HEK293 (cell line): ENCODE results near the gene NBPF4.
"Not testable (repeated sequence)": the region's sequence is repeated elsewhere in the genome, so short reads cannot be mapped to it uniquely, and the experiment has no call there.

Source experiments
- CTCF ChIA-PET: fragments of 350-600 bp; formaldehyde crosslinking; extraction: SDS; loops from one replicate; lab custom pipeline; 2021; ENCODE audit warnings: antibody characterized with exemption; lab: Yijun Ruan, JAX
- POLR2A ChIA-PET: fragments of 300-600 bp; formaldehyde crosslinking; extraction: SDS; loops from one replicate; lab custom pipeline; 2020; ENCODE audit warnings: antibody characterized with exemption, inconsistent platforms; lab: Yijun Ruan, JAX
- H3K27ac ChIP-seq: fragments of 200-500 bp; sonication (Bioruptor generic); 2 replicates; pipeline ENCODE4 v1.5.1; 2014; ENCODE audit warnings: low read depth, low read length, control low read depth, inconsistent platforms; ENCODE audit errors: extremely low read depth
- H3K36me3 ChIP-seq, 2 experiments: fragments of 200-500 bp in 1 of 2; sonication (Bioruptor generic) in 1 of 2; 1 replicate in 1 of 2; 2 replicates in 1 of 2; pipeline ENCODE4 v1.5.1; 2014 to 2017; ENCODE audit warnings: inconsistent platforms in 2 of 2, low read length in 2 of 2; ENCODE audit not compliant: control insufficient read depth in 2 of 2, insufficient read depth in 1 of 2
- H3K4me1 ChIP-seq: fragments of 200-500 bp; sonication (Bioruptor generic); 2 replicates; pipeline ENCODE4 v1.5.1; 2014; ENCODE audit warnings: mild to moderate bottlenecking, low read length, inconsistent platforms; ENCODE audit not compliant: control insufficient read depth, insufficient read depth
- H3K4me3 ChIP-seq: 2 replicates; pipeline ENCODE4 v1.5.1; 2011; ENCODE audit warnings: low read depth, mild to moderate bottlenecking, control low read depth, low read length, moderate library complexity
- H3K9me3 ChIP-seq: fragments of 200-500 bp; sonication (Bioruptor generic); 2 replicates; pipeline ENCODE4 v1.5.1; 2014; ENCODE audit warnings: low read depth, low read length, inconsistent platforms; ENCODE audit not compliant: control insufficient read depth, insufficient read depth
- PRDM10 ChIP-seq: fragments of 450-650 bp; formaldehyde crosslinking; IDR thresholded peaks from 2 replicates; pipeline ENCODE4 v1.5.1; 2016; ENCODE audit warnings: missing biosample characterization, missing genetic modification characterization

The NBPF4 gene

GRCh38 chr1:108232183-108232582, 11.7 kb downstream of the NBPF4 start:
- H3K27ac ChIP-seq, H3K4me3 ChIP-seq, POLR2A ChIA-PET, CTCF ChIA-PET, H3K9me3 ChIP-seq, H3K36me3 ChIP-seq, H3K4me1 ChIP-seq: not testable (repeated sequence)

DNA sequence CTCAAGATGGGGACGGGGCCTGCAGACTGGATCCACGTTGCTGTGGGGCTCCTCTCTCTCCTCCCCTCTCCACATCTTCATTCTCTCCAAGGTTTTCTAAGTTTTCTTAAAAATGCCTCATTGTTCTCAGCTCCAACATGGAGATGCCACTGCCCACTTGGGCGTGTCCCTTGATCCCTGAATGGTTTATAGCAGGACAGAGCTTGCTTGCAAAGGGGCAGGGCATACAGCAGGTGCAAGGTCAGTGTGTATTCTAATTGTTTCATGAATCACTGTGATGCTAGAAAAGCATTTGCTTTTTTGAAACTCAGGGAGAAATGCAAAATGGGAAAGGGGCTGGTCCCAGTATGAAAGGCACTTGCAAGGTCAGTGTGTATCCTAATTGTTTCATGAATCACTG, 13.9 kb downstream of the NBPF4 start:
- H3K4me3 ChIP-seq, POLR2A ChIA-PET, H3K9me3 ChIP-seq, H3K36me3 ChIP-seq, H3K4me1 ChIP-seq, H3K27ac ChIP-seq, CTCF ChIA-PET: not testable (repeated sequence)

- H3K27ac ChIP-seq, POLR2A ChIA-PET, CTCF ChIA-PET, H3K36me3 ChIP-seq, H3K4me1 ChIP-seq, H3K4me3 ChIP-seq, H3K9me3 ChIP-seq: not testable (repeated sequence)
These were observed 16.1 kb downstream of the NBPF4 start for GRCh38 chr1:108227772-108228171.

DNA sequence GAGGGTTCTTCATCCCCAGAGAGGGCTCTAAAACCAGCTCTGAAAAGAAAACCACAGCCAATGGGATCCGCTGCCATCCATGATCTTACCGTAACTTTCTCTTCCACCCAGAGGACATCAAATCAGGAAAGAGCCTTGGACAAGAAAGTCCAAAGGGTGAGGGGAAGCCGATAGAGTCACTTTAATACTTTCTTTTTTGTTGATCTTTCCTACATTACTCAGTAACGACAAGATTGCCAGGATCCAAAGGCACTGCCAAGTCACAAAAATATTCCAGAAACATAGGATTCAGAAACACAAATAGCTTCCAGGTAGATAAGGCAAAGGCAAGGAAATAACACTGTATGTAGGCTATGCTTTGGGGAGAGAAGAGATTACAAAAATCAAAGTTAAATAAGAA, 17.0 kb downstream of the NBPF4 start:
- CTCF ChIA-PET, H3K9me3 ChIP-seq, H3K4me1 ChIP-seq, POLR2A ChIA-PET, H3K36me3 ChIP-seq, H3K4me3 ChIP-seq, H3K27ac ChIP-seq: not testable (repeated sequence)

- H3K4me3 ChIP-seq, POLR2A ChIA-PET, H3K27ac ChIP-seq, H3K9me3 ChIP-seq, H3K36me3 ChIP-seq, H3K4me1 ChIP-seq, CTCF ChIA-PET: not testable (repeated sequence)
These were observed 20.6 kb downstream of the NBPF4 start for GRCh38 chr1:108223226-108223625.

DNA sequence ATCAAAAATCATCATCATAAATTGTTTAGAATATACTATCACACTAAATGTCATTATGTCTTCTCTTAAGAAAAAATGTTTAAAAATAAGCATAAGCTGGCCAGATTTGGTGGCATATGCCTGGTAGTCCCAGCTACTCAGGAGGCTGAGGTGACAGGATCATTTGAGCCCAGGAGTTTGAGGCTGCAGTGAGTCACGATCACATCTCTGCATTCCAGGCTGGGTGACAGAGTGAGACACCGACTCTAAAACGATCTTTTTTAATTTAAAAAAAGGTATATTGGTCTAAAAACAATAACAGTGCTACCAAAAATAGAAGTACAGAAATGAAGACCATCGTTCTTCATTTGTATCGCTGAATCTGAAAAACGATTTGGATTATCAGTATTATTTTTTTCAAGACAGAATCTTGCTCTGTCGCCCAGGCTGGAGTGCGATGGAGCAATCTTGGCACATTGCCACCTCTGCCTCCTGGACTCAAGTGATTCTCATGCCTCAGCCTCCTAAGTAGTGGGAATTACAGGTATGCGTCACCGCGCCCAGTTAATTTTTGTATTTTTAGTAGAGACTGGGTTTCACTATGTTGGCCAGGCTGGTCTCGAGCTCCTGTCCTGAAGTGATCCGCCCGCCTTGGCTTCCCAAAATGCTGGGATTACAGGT, 26.2 kb downstream of the NBPF4 start:
- H3K9me3 ChIP-seq, POLR2A ChIA-PET, H3K4me1 ChIP-seq, H3K4me3 ChIP-seq, H3K36me3 ChIP-seq, H3K27ac ChIP-seq, CTCF ChIA-PET: not testable (repeated sequence)
- TF ChIP-seq PRDM10 (tag by site-specific recombination): 0 out of 2 replicates have a peak, but pooled peaks have one; percentile 21
- TF ChIP-seq, all 188 proteins: peak for 1; not testable (repeated sequence) for 187

DNA sequence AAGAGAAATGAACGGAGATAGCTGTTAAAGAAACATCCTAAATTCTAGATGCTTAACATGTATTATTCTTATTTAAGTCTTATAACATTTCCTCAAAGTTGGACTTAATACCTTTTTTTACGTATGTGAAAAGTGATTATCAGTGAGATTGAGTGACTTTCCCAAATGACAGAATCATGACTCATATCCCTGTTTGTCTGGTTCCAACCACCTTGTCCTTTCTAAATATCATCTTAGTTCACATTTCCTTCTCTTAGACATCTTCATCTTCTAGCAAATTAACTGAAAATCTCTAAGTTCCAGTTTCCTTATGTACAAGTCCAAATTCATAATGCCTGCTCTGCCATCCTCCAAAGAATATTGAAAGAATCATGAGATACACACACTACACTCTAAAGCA, 26.9 kb downstream of the NBPF4 start:
- CTCF ChIA-PET, H3K9me3 ChIP-seq, H3K27ac ChIP-seq, H3K4me1 ChIP-seq, H3K4me3 ChIP-seq, H3K36me3 ChIP-seq: not testable (repeated sequence)
- POLR2A ChIA-PET: interaction anchor here (0.7 kb wide), 1 partner anchor 16 kb away, joined by 3 read pairs; the partner anchor contains the start of gene SLC25A24

DNA sequence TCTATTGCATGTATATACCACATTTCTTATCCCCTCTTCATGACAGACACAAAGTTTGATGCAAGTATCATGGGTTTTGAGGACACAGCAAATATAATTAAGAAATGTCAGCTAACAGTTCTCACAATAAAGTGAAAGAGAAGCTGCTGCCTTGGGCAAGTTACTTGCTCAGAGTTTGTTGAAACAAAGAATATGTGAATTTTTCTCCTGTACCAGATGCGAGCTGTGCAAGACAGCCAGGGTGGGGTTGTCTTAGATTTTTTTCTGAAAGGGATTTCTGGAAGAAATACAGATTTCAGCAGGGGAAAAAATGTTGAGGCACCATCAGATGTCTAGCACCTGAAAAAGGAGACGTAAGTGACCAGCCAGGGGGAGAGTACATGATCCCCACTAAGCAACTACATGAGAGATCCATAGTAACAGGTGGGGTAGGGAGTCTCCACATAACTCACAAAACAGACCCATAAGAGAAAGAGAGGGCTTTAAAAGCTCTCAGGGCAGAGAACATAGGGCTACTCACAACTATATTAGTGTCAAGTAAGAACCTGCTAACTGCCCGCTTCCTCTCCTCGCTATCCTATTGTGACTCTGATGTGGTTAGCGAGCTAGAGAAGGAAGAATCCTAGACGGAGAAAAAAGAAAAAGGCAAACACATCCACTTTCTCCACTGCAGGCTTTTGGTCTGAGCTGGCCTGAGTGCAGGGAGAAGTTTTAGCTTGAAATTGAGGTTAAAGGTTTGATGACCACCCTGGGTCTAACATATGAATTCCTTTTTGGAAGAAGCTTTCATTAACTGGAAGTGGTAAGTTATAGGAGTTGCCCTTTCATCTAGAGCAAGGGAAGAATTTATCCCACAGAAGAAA, 27.6 kb downstream of the NBPF4 start:
- CTCF ChIA-PET, H3K4me3 ChIP-seq, H3K4me1 ChIP-seq, H3K36me3 ChIP-seq, H3K27ac ChIP-seq, H3K9me3 ChIP-seq: not testable (repeated sequence)
- POLR2A ChIA-PET: interaction anchor here (0.7 kb wide), 1 partner anchor 16 kb away, joined by 3 read pairs; the partner anchor contains the start of gene SLC25A24
